Measurements from ENCODE around the gene ENDOU.

ENDOU gene

DNA sequence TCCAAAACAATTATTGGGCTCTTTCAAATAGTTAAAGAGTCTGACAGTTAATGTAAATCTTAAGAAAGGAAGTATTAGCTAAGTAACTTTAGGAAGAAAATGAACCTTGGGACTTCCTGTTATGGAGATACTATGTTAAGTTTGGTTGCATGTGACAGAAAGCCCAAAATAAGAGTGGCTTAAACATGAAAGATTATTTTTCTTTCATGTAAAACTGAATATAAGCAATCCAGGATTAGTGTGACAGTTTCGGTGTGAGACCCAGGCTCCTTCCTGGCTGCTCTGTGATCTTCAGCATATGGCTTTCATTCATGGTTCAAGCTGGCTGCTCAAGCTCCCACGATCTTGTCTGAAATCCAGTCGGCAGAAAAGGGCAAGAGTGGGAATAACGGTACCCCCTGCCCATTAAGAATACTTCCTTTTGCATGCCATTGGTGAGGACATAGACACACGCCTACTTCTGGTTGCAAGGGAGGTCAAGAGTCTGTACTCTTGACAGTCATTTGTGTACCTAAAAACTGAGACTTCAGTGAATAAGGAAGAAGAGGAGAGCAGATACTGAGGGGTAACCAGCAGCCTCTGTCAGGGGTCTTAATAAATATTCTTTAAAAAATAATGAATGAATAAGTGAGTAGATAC is 17.3 kb downstream of the ENDOU start:
- TF ChIP-seq, protein P1, sequence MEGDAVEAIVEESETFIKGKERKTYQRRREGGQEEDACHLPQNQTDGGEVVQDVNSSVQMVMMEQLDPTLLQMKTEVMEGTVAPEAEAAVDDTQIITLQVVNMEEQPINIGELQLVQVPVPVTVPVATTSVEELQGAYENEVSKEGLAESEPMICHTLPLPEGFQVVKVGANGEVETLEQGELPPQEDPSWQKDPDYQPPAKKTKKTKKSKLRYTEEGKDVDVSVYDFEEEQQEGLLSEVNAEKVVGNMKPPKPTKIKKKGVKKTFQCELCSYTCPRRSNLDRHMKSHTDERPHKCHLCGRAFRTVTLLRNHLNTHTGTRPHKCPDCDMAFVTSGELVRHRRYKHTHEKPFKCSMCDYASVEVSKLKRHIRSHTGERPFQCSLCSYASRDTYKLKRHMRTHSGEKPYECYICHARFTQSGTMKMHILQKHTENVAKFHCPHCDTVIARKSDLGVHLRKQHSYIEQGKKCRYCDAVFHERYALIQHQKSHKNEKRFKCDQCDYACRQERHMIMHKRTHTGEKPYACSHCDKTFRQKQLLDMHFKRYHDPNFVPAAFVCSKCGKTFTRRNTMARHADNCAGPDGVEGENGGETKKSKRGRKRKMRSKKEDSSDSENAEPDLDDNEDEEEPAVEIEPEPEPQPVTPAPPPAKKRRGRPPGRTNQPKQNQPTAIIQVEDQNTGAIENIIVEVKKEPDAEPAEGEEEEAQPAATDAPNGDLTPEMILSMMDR (IDR thresholded peaks at IDR 0.05; ENCODE audit: unreplicated experiment in 3 of 3) = no peak
- H3K4me1 Mint-ChIP-seq = peaks cover 22% of the 10 kb centered on the region
- peak overlapping the region in 2 of 3 experiments; percentile 31 to 49 for H3K4me3 Mint-ChIP-seq
- H3K27ac Mint-ChIP-seq = no peak overlapping the region
- no peaks in the 10 kb centered on the region for H3K9me3 Mint-ChIP-seq
- H3K27me3 Mint-ChIP-seq (ENCODE audit: low read depth) = peaks cover under 1% of the 10 kb centered on the region
- H3K36me3 Mint-ChIP-seq (ENCODE audit: low read depth) = peaks cover 9% of the 10 kb centered on the region

- no peaks in the 10 kb centered on the region for H3K27me3 Mint-ChIP-seq (ENCODE audit: low read depth)
- peaks cover 22% of the 10 kb centered on the region for H3K4me1 Mint-ChIP-seq
- peak overlapping the region; percentile 49 to 59 (median 58) for H3K4me3 Mint-ChIP-seq
- H3K9me3 Mint-ChIP-seq = no peaks in the 10 kb centered on the region
- H3K36me3 Mint-ChIP-seq (ENCODE audit: low read depth) = peaks cover 13% of the 10 kb centered on the region
- TF ChIP-seq, protein P1 (IDR thresholded peaks at IDR 0.05; ENCODE audit: unreplicated experiment in 3 of 3) = no peak
- H3K27ac Mint-ChIP-seq = no peak overlapping the region
Observed at GRCh38 chr12:47707355-47707754, 17.9 kb downstream of the ENDOU start.

GRCh38 chr12:47705566-47706425 is 19.5 kb downstream of the ENDOU start, which contains the start of gene RPAP3:
RPAP3 (minus strand) TSS chr12:47706030; CDS start chr12:47702840, 3,190 bp downstream.
- TF ChIP-seq, protein P1 (IDR thresholded peaks at IDR 0.05; ENCODE audit: unreplicated experiment in 3 of 3) = peak; percentile 55 to 72 (median 68)
- Mint-ChIP-seq H3K27ac (peak within 1 kb of the TSS; percentile 68 to 89 (median 77)), H3K4me1 (peaks cover 22% of the 10 kb centered on the region), H3K4me3 (peak within 1 kb of the TSS; percentile 80 to 90 (median 87)), H3K27me3 (ENCODE audit: low read depth) (no peaks in the 10 kb centered on the region), H3K36me3 (ENCODE audit: low read depth) (peaks cover 19% of the 10 kb centered on the region), H3K9me3 (no peaks in the 10 kb centered on the region)

DNA sequence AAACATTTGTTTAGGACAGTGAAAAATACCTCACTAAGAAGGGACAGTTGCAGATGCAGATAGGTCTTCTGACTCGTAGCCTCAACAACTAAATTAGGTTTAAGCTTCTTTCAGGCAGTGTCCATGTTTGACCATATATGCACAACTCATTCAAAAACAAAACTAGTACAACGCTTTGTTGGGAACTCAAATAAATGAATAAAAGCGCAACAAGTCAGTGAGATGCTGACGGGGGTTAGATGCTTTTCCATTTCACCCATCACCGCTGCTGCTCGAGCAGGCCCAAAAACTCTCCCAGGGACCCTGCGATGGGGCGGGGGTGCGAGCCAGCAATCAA is 20.1 kb downstream of the ENDOU start:
- peaks cover 25% of the 10 kb centered on the region for H3K36me3 Mint-ChIP-seq (ENCODE audit: low read depth)
- no peaks in the 10 kb centered on the region for H3K27me3 Mint-ChIP-seq (ENCODE audit: low read depth)
- no peaks in the 10 kb centered on the region for H3K9me3 Mint-ChIP-seq
- TF ChIP-seq, protein P1 (IDR thresholded peaks at IDR 0.05; ENCODE audit: unreplicated experiment in 3 of 3) = no peak
- peaks cover 22% of the 10 kb centered on the region for H3K4me1 Mint-ChIP-seq
- peak overlapping the region; percentile 18 to 80 (median 68) for H3K27ac Mint-ChIP-seq
- peak overlapping the region; percentile 80 to 90 (median 87) for H3K4me3 Mint-ChIP-seq

GRCh38 chr12:47704719-47705118 is 20.6 kb downstream of the ENDOU start:
- H3K27ac Mint-ChIP-seq = peak overlapping the region; percentile 18 to 80 (median 68)
- H3K4me1 Mint-ChIP-seq = peaks cover 22% of the 10 kb centered on the region
- H3K36me3 Mint-ChIP-seq (ENCODE audit: low read depth) = peaks cover 30% of the 10 kb centered on the region
- peak overlapping the region; percentile 80 to 90 (median 87) for H3K4me3 Mint-ChIP-seq
- no peaks in the 10 kb centered on the region for H3K27me3 Mint-ChIP-seq (ENCODE audit: low read depth)
- TF ChIP-seq, protein P1 (IDR thresholded peaks at IDR 0.05; ENCODE audit: unreplicated experiment in 3 of 3) = no peak
- no peaks in the 10 kb centered on the region for H3K9me3 Mint-ChIP-seq
